Ishikawa (cell line): Measurements from ENCODE around the gene FMO5.

ENCODE experiments used
- CEBPB ChIP-seq: IDR thresholded peaks from 2 replicates; pipeline ENCODE4 v1.6.1; 2012
- CREB1 ChIP-seq: IDR thresholded peaks from 2 replicates; pipeline ENCODE4 v1.6.1; 2012; ENCODE audit warnings: low read depth
- EGR1 ChIP-seq: IDR thresholded peaks from 2 replicates; pipeline ENCODE4 v1.6.1; 2012
- EP300 ChIP-seq: IDR thresholded peaks from 2 replicates; pipeline ENCODE4 v1.6.1; 2012; ENCODE audit warnings: borderline replicate concordance
- FOXM1 ChIP-seq: IDR thresholded peaks from 2 replicates; pipeline ENCODE4 v1.6.1; 2012; ENCODE audit warnings: low read depth, borderline replicate concordance
- MAX ChIP-seq: IDR thresholded peaks from 2 replicates; pipeline ENCODE4 v1.6.1; 2012
- NFIC ChIP-seq: IDR thresholded peaks from 2 replicates; pipeline ENCODE4 v1.6.1; 2012
- RAD21 ChIP-seq: IDR thresholded peaks from 2 replicates; pipeline ENCODE4 v1.6.1; 2012; ENCODE audit warnings: low read depth
- REST ChIP-seq: IDR thresholded peaks from 2 replicates; pipeline ENCODE4 v1.6.1; 2012; ENCODE audit warnings: low read depth, mild to moderate bottlenecking
- TAF1 ChIP-seq: IDR thresholded peaks from 2 replicates; pipeline ENCODE4 v1.6.1; 2012; ENCODE audit warnings: low read depth, mild to moderate bottlenecking
- TCF12 ChIP-seq: IDR thresholded peaks from 2 replicates; pipeline ENCODE4 v1.6.1; 2012; ENCODE audit warnings: low read depth
- TEAD4 ChIP-seq: IDR thresholded peaks from 2 replicates; pipeline ENCODE4 v1.6.1; 2012
- USF1 ChIP-seq: IDR thresholded peaks from 2 replicates; pipeline ENCODE4 v1.6.1; 2012
- YY1 ChIP-seq: IDR thresholded peaks from 2 replicates; pipeline ENCODE4 v1.6.1; 2012; ENCODE audit warnings: low read depth
- ZBTB7A ChIP-seq: IDR thresholded peaks from 2 replicates; pipeline ENCODE4 v1.6.1; 2012; ENCODE audit warnings: low read depth

FMO5 gene

GRCh38 chr1:147266381-147266780 is 41.2 kb upstream of the FMO5 start:
- TF ChIP-seq NFIC (no peak), CEBPB (no peak), TAF1 (no peak), TEAD4 (no peak), MAX (no peak), RAD21 (no peak), YY1 (no peak), CREB1 (no peak), USF1 (no peak), EGR1 (no peak), EP300 (no peak), TCF12 (no peak), FOXM1 (no peak), ZBTB7A (no peak), REST (no peak)

GRCh38 chr1:147264158-147264768 is 39.1 kb upstream of the FMO5 start:
- no peak for TF ChIP-seq ZBTB7A
- no peak for TF ChIP-seq TEAD4
- TF ChIP-seq CEBPB = no peak
- no peak for TF ChIP-seq YY1
- no peak for TF ChIP-seq USF1
- no peak for TF ChIP-seq FOXM1
- no peak for TF ChIP-seq EP300

- TF ChIP-seq TAF1 = no peak
- no peak for TF ChIP-seq CEBPB
- TF ChIP-seq MAX = no peak
- TF ChIP-seq ZBTB7A = no peak
- no peak for TF ChIP-seq TEAD4
- no peak for TF ChIP-seq USF1
- no peak for TF ChIP-seq CREB1
- TF ChIP-seq EP300 = no peak
- no peak for TF ChIP-seq RAD21
- TF ChIP-seq EGR1 = no peak
- no peak for TF ChIP-seq FOXM1
- no peak for TF ChIP-seq TCF12
- no peak for TF ChIP-seq YY1
- no peak for TF ChIP-seq NFIC
- TF ChIP-seq REST = no peak
Measured at GRCh38 chr1:147260956-147261355, 35.8 kb upstream of the FMO5 start.

- TF ChIP-seq USF1 (no peak), EP300 (no peak), TCF12 (no peak), TEAD4 (no peak), ZBTB7A (no peak), TAF1 (no peak), EGR1 (no peak), CEBPB (no peak), MAX (no peak)
Measured at GRCh38 chr1:147252540-147252939, 27.4 kb upstream of the FMO5 start.

GRCh38 chr1:147247656-147248238 is 22.6 kb upstream of the FMO5 start:
- TF ChIP-seq RAD21 (no peak), REST (no peak), EP300 (no peak), TEAD4 (no peak), FOXM1 (no peak)
